GM21360 (cell line): ENCODE data around the gene SLC25A34.
A peak's percentile ranks its signal among the peaks of the same experiment; 100 is the strongest.
"Not testable (repeated sequence)": the region's sequence is repeated elsewhere in the genome, so short reads cannot be mapped to it uniquely, and the experiment has no call there.

ENCODE experiments used
- ATAC-seq: cut with Tn5 transposase; IDR thresholded peaks from one replicate; pipeline ENCODE4 v1.9.1; 2021; ENCODE audit warnings: mild to moderate bottlenecking, moderate library complexity; ENCODE audit not compliant: unreplicated experiment

SLC25A34 gene

GRCh38 chr1:15736038-15736891 is at the start of gene SLC25A34:
Gene SLC25A34, plus strand, starts transcription at chr1:15736258. Its CDS starts 228 bp downstream, at chr1:15736486.
- no peak for ATAC-seq

- no peak for ATAC-seq
Measured at GRCh38 chr1:15687446-15687845, 48.6 kb upstream of the SLC25A34 start.

- no peak for ATAC-seq
Measured at GRCh38 chr1:15690317-15690716, 45.7 kb upstream of the SLC25A34 start.

- ATAC-seq = no peak
Measured at GRCh38 chr1:15691434-15692032, 44.5 kb upstream of the SLC25A34 start.

GRCh38 chr1:15692121-15692682 is 43.9 kb upstream of the SLC25A34 start:
- no peak for ATAC-seq

GRCh38 chr1:15693371-15693770 is 42.7 kb upstream of the SLC25A34 start:
- ATAC-seq = no peak

GRCh38 chr1:15696956-15697521 is 39.0 kb upstream of the SLC25A34 start:
- peak; percentile 88 for ATAC-seq

GRCh38 chr1:15698201-15698600 is 37.9 kb upstream of the SLC25A34 start:
- ATAC-seq = no peak

- not testable (repeated sequence) for ATAC-seq
Measured at GRCh38 chr1:15699321-15699720, 36.7 kb upstream of the SLC25A34 start.

- ATAC-seq = no peak
Measured at GRCh38 chr1:15700508-15700907, 35.5 kb upstream of the SLC25A34 start.

- no peak for ATAC-seq
Measured at GRCh38 chr1:15701784-15702183, 34.3 kb upstream of the SLC25A34 start.

- ATAC-seq = no peak
Measured at GRCh38 chr1:15702722-15703550, 33.1 kb upstream of the SLC25A34 start.

GRCh38 chr1:15703562-15703961 is 32.5 kb upstream of the SLC25A34 start:
- ATAC-seq = no peak

GRCh38 chr1:15704526-15705183 is 31.4 kb upstream of the SLC25A34 start:
- ATAC-seq = no peak

GRCh38 chr1:15705184-15705566 is 30.9 kb upstream of the SLC25A34 start:
- no peak for ATAC-seq

- no peak for ATAC-seq
Measured at GRCh38 chr1:15706751-15707150, 29.3 kb upstream of the SLC25A34 start.

- ATAC-seq = no peak
Measured at GRCh38 chr1:15707239-15707925, 28.7 kb upstream of the SLC25A34 start.

GRCh38 chr1:15708486-15709137 is 27.4 kb upstream of the SLC25A34 start:
- ATAC-seq = no peak

- ATAC-seq = no peak
Measured at GRCh38 chr1:15709226-15709625, 26.8 kb upstream of the SLC25A34 start.
